Smooth muscle cell of the pulmonary artery (primary cell): ENCODE results near the gene ACRBP. TPM values are rescaled to one million over a fixed set of nuclear protein-coding genes. Genes with fewer than 3 reads are reported as not detected.

Experiments
- total RNA-seq: library from RNA; depleted of rRNA; stranded (reverse); fragments of >200 nt; gene quantifications from 2 replicates; pipeline ENCODE4 v1.2.3, GENCODE V29; 2014

ACRBP gene
- 0.13 and 0.26 TPM in 2 replicates for total RNA-seq

GRCh38 chr12:6647083-6647604 is at the start of gene ACRBP:
Gene ACRBP, minus strand, starts transcription at chr12:6647432. Its CDS starts 66 bp downstream, at chr12:6647366.

GRCh38 chr12:6688999-6689882 is 42.0 kb upstream of the ACRBP start, which contains the start of gene ZNF384:
Gene ZNF384, minus strand, starts transcription at chr12:6689375. Its CDS starts 9,855 bp downstream, at chr12:6679520.

DNA sequence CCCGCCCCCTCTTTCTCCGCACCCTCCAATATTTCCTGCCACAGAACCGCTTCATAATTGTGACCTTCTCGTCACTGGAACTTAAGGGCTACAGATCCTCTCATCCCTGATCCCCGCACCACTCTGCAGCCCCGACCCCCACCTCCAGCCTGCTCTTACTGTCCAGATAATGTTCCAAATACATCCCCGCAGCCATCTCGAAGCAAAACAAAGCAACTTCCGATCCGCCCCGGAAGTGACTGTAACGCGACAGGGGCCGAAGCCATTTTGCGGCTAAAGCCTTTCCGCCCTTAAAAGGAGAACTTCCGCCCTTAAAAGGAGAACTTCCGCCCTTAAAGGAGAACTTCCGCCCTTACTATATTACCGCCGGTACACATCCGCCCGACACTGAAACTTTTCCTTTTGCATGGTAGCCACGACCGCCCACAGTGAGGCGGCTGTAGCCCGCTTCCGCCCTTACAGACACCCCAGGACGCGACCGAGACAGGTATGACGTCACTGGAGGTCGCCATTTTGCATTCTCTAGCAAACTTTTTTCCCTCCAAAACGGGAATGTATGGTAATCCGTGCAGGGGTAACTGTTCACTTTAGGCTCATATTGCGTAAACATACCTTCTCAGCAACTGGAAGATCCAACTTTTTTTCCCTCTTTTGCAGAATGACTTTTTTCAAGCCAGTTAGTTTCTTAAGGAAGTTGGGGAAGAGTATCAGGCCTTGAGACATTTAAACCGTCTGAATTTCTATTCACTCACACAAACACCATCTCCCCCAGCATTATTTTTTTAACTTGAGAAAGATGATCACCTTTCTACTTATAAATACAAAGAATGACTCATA is 15.9 kb upstream of the ACRBP start, which contains the start of gene ING4:
TSS of gene ING4 (minus strand) at position 214 of the 837 bp plus-strand sequence. CDS start at position 196, 18 bp downstream.

GRCh38 chr12:6635856-6636531 is 11.2 kb downstream of the ACRBP start, which contains the start of gene LPAR5:
Gene LPAR5, minus strand, starts transcription at chr12:6635959. Its CDS starts 14,711 bp downstream, at chr12:6621248.

Other genes starting within 250 kb of the ACRBP start
- not detected in 2 replicates for gene CD27, start 202.5 kb downstream of the ACRBP start, total RNA-seq
- gene TAPBPL, start 195.4 kb downstream of the ACRBP start, total RNA-seq, result 7.6 and 14.7 TPM in 2 replicates
- 10.9 and 20.4 TPM in 2 replicates for gene VAMP1, start 176.8 kb downstream of the ACRBP start, total RNA-seq
- 71.8 and 72.8 TPM in 2 replicates for gene MRPL51, start 154.2 kb downstream of the ACRBP start, total RNA-seq
- gene NCAPD2, start 153.3 kb downstream of the ACRBP start, total RNA-seq, result 40.5 and 47.6 TPM in 2 replicates
- 12,763 and 13,179 TPM in 2 replicates for gene GAPDH, start 112.9 kb downstream of the ACRBP start, total RNA-seq
- 14.7 and 16.1 TPM in 2 replicates for gene IFFO1, start 91.4 kb downstream of the ACRBP start, total RNA-seq
- gene NOP2, start 79.1 kb downstream of the ACRBP start, total RNA-seq, result 10.0 and 19.5 TPM in 2 replicates
- gene CHD4, start 40.1 kb downstream of the ACRBP start, total RNA-seq, result 238 and 263 TPM in 2 replicates
- 0.03 TPM in 1 of 2 replicates, not detected in the other for gene LPAR5, start 11.5 kb downstream of the ACRBP start, total RNA-seq
- 26.9 and 27.4 TPM in 2 replicates for gene ING4, start 15.7 kb upstream of the ACRBP start, total RNA-seq
- gene ZNF384, start 41.9 kb upstream of the ACRBP start, total RNA-seq, result 16.4 and 16.8 TPM in 2 replicates
- gene PIANP, start 53.4 kb upstream of the ACRBP start, total RNA-seq, result 1.1 and 1.3 TPM in 2 replicates
- gene COPS7A, start 76.6 kb upstream of the ACRBP start, total RNA-seq, result 145 and 173 TPM in 2 replicates
- 158 and 166 TPM in 2 replicates for gene MLF2, start 105.7 kb upstream of the ACRBP start, total RNA-seq
- 45.0 and 47.1 TPM in 2 replicates for gene PTMS, start 118.9 kb upstream of the ACRBP start, total RNA-seq
- gene LAG3, start 125.1 kb upstream of the ACRBP start, total RNA-seq, result not detected in 2 replicates
- gene CD4, start 142.1 kb upstream of the ACRBP start, total RNA-seq, result 0.26 and 13.2 TPM in 2 replicates
- 2.7 and 6.6 TPM in 2 replicates for gene GPR162, start 174.4 kb upstream of the ACRBP start, total RNA-seq
- gene P3H3, start 181.0 kb upstream of the ACRBP start, total RNA-seq, result 170 and 258 TPM in 2 replicates
- gene GNB3, start 193.5 kb upstream of the ACRBP start, total RNA-seq, result 2.0 and 3.2 TPM in 2 replicates
- 3.5 and 6.3 TPM in 2 replicates for gene CDCA3, start 203.9 kb upstream of the ACRBP start, total RNA-seq
- gene USP5, start 204.7 kb upstream of the ACRBP start, total RNA-seq, result 90.6 and 117 TPM in 2 replicates
- 1,691 and 1,978 TPM in 2 replicates for gene TPI1, start 220.1 kb upstream of the ACRBP start, total RNA-seq
- gene SPSB2, start 225.9 kb upstream of the ACRBP start, total RNA-seq, result 4.8 and 6.3 TPM in 2 replicates